HCT116 (cell line): ENCODE results near the gene FUT6.
"Not testable (repeated sequence)": the region's sequence is repeated elsewhere in the genome, so short reads cannot be mapped to it uniquely, and the experiment has no call there.

Experiments
- CTCF ChIP-seq, 3 experiments: fragments of 200-600 bp in 1 of 3; sonication (generic) in 1 of 3; IDR thresholded peaks in 2 of 3; conservative IDR thresholded peaks in 1 of 3; 2 replicates each; pipeline ENCODE4 v1.5.1; 2012 to 2017; ENCODE audit warnings: low read depth in 2 of 3, low read length in 2 of 3, antibody characterized with exemption in 1 of 3, borderline replicate concordance in 1 of 3, control low read depth in 1 of 3, mild to moderate bottlenecking in 1 of 3, mixed read lengths in 1 of 3, mixed run types in 1 of 3, moderate library complexity in 1 of 3; ENCODE audit not compliant: insufficient read depth in 1 of 3
- POLR2A ChIP-seq: IDR thresholded peaks from 2 replicates; pipeline ENCODE4 v1.7.0; 2011; ENCODE audit warnings: borderline replicate concordance; ENCODE audit not compliant: insufficient read depth, insufficient read length; ENCODE audit errors: extremely low read depth
- POLR2AphosphoS5 ChIP-seq: IDR thresholded peaks from 2 replicates; pipeline ENCODE4 v1.6.1; 2011; ENCODE audit warnings: mild to moderate bottlenecking, low read depth, low read length, moderate library complexity

GRCh38 chr19:5847846-5848245, 8.3 kb upstream of the FUT6 start:
- TF ChIP-seq CTCF (IDR thresholded peaks at IDR 0.05 in 2 of 3, conservative IDR thresholded peaks at IDR 0.05 in 1 of 3; ENCODE audit: borderline replicate concordance in 1 of 3, insufficient read depth in 1 of 3, low read depth in 2 of 3, low read length in 2 of 3); POLR2AphosphoS5; POLR2A: not testable (repeated sequence)
